Measurements from ENCODE around the gene SPINDOC.

The SPINDOC gene

DNA sequence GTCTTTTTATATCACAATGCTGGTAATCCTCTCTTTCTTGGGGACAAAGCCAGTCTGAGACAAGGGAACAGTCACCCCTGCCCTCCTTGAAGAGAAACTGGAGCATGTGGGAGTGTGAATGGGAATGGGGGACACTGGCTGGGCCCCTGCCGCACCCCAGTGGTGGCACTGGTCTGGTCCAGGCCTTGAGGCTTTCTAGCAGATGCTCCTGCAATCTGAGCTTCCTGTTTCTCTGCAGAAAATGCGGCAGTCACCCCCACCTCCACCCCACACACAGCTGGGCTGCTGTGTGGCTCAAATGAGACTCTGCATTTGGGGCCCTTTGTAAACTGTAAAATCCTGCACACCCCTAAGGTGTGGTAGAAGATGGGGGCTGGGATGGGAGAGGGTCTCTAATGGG is 19.1 kb downstream of the SPINDOC start:
- no peak for DNase-seq (ENCODE audit: low read depth in 2 of 2, low spot score in 1 of 2)

DNA sequence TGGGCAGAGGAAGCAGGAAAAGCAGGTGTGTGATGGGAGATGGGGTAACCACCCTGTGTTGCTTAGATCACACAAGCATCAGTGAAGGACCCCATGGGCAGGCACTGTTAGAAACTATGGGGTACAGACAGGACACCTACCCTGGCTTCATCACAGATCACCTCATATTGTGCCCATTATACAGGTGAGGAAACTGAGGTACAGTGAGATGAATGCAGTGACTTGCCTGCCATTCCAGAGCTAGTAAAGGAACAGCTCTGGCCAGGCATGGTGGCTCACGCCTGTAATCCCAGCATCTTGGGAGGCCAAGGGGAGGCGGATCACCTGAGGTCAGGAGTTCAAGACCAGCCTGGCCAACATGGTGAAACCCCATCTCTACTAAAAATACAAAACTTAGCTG is 19.8 kb downstream of the SPINDOC start:
- no peak for DNase-seq (ENCODE audit: low read depth in 2 of 2, low spot score in 1 of 2)

DNA sequence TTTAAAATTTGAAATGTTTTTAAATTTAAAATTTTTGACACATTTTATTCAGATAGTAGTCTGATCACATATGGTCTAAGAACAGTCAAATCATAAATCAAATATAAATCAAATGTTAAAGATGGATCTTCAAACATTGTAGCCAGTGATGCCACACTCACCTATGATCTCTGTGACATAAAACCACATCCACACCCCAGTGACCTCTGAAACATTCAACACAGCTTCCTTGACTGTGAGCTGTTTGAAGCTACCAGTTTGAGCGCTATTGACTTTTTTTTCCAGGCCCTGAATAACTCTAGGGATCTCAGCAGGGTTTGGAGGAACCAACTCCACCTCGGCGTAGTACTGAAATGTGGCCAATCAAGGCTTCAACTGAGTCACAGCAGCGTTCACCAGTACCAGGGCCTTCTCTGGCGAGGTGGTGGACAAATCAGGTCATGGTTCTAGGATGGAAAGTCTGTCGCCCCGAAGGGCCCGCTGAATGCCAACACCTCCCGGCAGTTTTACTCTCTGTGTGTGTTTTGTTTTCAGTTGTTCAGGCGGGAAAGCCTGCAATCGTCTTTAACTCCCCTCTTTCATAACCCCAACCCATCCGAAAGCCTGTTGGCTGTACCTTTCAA is 21.4 kb downstream of the SPINDOC start:
- no peak for DNase-seq (ENCODE audit: low read depth in 2 of 2, low spot score in 1 of 2)

DNA sequence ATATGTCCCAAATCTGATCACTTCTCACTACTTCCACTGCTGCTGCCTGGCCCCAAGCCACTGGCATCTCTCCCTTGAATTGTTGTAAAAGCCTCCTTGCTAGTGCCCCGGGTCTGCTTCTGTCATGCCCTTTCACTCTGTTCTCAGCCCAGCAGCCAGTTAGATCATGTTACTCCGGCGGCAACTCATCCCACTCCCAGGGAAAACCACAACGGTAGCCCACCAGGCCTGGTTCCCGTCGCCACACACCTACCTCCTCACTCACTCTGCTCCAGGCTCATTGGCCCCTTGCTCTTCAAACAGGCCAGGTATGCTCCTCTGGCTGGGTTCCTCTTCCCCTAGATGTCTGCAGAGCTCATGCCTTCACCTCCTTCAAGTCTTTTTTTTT is 21.9 kb downstream of the SPINDOC start:
- DNase-seq (ENCODE audit: low read depth in 2 of 2, low spot score in 1 of 2) = no peak

DNA sequence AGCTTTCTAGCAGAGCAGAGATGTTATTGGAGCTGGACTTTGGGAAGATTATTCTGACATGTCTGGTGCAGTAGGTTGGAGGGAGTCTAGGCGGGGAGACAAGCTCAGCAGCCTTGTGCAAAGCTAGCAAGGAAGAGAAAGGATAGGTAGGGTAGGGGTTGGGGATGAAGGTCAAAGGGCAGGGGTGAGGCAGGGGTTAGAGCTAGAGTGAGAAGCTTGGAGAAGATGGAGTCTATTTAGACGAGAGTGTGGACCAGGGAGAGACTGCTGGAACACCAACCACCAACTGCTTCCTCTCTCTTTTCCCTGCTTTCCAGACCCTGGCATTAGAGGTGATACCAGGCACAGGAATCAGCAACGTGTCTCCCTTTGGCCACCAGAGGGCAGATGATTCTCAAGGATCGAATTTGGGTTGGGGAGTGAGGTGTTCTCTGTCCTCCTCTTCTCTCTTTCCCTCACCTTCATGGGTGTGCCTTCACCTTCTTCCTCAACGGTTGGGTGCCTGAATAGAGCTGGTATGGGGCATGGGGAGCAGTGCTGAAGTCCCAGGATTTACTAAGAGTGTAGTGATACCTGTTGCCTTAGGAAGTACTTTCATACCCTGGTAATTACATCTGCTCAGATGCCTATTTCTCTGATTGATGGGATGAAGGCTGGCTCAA is 23.9 kb downstream of the SPINDOC start:
- DNase-seq (ENCODE audit: low read depth in 2 of 2, low spot score in 1 of 2) = peak in 1 of 2 donors; percentile 57

GRCh38 chr11:63837739-63838138 is 24.5 kb downstream of the SPINDOC start:
- DNase-seq (ENCODE audit: low read depth in 2 of 2, low spot score in 1 of 2) = no peak

GRCh38 chr11:63838150-63838677 is 25.0 kb downstream of the SPINDOC start:
- DNase-seq (ENCODE audit: low read depth in 2 of 2, low spot score in 1 of 2) = no peak

GRCh38 chr11:63838678-63839507 is 25.6 kb downstream of the SPINDOC start, which contains the start of gene MARK2:
TSS of gene MARK2 (plus strand) at chr11:63839110. CDS start at chr11:63839507, 397 bp downstream.
- DNase-seq (ENCODE audit: low read depth in 2 of 2, low spot score in 1 of 2) = peak; percentile 98 to 100

DNA sequence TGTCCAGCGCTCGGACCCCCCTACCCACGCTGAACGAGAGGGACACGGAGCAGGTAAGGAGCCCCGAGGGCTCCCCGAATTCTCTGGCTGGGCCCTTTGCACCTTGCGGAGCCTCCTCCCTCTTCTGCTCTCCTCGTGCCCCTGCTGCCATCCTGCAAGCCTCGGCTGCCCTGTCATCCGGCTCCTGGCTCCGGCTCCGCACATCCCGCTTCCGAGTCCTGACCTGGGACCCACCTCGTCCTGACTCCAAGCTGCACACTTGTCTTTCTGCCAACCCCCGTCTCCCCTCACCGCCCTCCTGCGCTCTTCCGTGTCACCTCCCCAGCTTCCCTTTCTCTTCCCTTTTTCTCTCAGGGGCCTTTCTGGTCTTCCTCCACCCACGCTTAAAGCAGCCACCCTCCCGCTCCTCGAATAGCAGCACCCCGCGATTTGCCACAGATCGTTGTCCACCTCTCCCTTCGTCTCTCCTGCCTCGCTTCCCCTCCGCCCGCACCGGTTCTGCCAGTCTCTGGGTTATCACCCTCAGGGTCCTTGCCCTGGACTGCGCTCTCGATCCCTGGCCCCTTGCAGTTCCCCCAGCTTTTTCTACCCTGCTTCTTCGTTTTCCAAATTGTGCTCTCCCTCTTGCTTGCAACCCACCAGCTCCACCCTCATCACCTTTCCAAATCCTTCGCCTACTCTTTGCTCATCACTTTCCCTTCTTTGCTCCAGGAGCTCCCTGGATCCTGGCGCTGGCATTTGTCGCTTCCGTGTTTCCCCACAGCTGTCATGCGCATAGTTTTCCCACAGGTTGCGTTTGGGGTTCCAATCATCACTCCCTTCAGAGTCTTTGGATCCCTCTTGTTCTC is 26.5 kb downstream of the SPINDOC start:
- DNase-seq (ENCODE audit: low read depth in 2 of 2, low spot score in 1 of 2) = no peak

DNA sequence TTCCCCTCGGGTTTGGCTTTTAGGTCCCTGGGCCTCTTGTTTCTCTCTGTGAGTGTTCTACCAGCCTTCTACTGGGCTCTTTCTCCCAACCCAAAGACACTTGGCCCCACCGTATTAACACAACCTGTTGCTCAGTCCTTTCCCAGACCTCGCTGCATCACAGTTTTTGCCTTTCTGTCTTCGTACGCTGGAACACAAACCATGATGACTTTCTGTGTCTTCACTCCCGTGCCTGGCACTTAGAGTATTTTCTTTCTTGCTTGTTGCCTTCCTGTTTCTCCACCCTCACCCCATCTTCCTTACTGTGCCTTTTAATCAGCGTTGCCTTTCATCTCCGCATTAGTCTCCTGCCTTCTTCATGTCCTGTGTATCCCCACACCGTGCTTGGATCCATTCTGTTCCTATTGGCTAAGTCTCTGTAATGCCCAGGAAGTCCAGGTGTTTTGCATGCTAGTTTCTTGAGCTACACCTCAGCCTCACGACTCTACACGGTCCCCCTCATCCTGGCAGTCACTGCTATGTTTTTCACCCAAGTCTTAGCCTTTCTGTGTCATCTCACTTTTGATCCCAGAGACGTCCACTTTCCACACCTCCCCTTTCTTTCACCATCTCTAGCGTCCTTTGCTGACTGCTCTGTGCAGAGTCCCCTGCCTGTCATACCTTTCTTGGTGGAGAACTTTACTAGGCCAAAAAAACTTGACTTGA is 27.3 kb downstream of the SPINDOC start:
- no peak for DNase-seq (ENCODE audit: low read depth in 2 of 2, low spot score in 1 of 2)

DNA sequence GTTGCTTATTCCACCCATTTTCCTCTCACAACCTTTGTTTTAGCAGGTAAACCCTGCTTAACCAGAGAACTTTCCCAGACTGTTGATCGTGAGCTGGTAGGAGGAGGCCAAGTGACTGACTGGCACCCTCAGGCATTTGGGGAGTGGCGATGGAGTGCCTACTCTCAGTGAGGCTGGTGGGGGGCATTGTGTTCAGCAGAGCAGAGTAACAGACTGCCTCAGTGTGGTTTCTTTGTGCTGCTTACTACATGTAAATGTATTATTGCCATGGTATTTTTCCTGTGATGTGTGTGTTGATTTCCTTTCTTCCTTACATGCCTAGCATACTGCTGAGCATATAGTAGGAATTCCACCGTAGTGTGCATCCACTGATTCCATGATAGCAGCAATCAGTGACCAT is 28.3 kb downstream of the SPINDOC start:
- DNase-seq (ENCODE audit: low read depth in 2 of 2, low spot score in 1 of 2) = no peak

GRCh38 chr11:63843041-63843440 is 29.8 kb downstream of the SPINDOC start:
- no peak for DNase-seq (ENCODE audit: low read depth in 2 of 2, low spot score in 1 of 2)

DNA sequence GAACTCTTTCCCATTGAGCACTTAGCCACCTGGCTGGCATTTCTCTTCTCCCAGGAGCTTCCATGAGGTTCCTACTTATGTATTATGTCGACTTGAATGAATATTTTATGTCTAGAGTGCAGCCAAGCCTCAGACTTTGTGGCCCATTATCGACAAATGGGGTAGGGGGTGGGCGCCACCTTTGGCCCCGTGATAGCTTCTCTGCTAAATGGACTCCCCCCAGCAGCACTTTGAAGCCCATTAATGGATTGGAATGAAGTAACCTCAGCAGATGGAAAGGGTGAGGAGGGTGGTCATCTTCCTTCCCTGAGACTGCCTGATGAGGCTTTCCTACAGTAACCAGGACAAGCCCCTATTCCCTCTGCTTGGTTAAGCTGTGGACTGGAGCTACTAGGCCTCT is 31.6 kb downstream of the SPINDOC start:
- no peak for DNase-seq (ENCODE audit: low read depth in 2 of 2, low spot score in 1 of 2)

DNA sequence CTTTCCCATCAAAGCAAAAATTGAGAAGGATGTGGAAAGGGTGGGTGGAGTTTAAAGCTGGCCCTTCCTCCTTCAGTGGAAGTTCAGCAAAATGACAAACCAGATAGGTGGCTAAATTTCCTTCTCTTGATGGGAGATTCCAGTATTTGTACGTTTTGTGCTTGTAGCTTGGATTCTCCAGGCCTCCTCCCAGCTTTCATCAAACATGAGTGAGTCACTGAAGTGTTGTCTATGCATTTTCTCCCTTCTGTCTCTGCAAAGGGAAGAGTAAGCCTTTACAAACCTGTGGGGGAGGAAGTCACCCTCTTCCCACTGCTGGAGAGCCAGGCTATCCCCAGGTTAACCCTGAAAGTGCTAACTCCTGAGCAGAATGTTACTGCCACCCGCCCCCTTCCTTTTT is 32.0 kb downstream of the SPINDOC start:
- DNase-seq (ENCODE audit: low read depth in 2 of 2, low spot score in 1 of 2) = no peak

DNA sequence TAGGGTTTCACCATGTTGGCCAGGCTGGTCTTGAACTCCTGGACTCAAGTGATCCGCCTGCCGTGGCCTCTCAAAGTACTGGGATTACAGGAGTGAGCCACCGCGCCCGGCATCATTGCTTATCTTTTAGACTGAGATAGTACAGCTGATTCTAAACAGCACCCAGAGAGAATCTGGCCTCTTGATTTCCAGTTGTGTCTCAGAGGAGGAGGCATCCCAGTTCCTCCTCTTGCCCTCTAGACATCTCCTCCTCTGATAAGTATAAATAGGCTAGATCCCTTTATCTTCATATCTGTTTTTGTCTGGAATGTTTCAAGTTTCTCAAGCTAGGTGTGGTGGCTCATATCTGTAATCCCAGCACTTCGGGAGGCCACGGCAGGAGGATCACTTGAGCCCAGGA is 32.7 kb downstream of the SPINDOC start:
- DNase-seq (ENCODE audit: low read depth in 2 of 2, low spot score in 1 of 2) = no peak

- DNase-seq (ENCODE audit: low read depth in 2 of 2, low spot score in 1 of 2) = no peak
Measured at GRCh38 chr11:63846897-63847296, 33.6 kb downstream of the SPINDOC start.

GRCh38 chr11:63847363-63847762 is 34.1 kb downstream of the SPINDOC start:
- no peak for DNase-seq (ENCODE audit: low read depth in 2 of 2, low spot score in 1 of 2)

GRCh38 chr11:63849691-63850090 is 36.4 kb downstream of the SPINDOC start:
- no peak for DNase-seq (ENCODE audit: low read depth in 2 of 2, low spot score in 1 of 2)

DNA sequence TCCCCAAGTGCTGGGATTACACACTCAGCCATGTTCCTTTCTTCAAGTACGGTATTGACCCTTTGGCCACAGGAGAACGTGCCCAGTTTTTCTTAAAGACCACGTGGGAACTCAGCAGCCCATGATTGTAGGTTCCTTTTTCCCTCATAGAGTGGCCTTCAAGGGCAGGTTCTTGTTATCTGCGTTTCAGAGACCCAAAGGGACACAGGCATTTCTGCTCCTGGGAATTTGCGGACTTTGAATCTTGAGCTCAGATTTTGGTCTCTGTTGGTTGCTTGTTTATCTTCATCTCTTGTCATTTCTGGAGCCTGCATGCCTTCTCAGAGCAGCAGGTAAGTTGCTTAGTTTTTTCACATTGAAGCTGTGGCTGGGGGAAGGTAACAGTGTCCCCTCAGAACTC is 37.7 kb downstream of the SPINDOC start:
- no peak for DNase-seq (ENCODE audit: low read depth in 2 of 2, low spot score in 1 of 2)

- no peak for DNase-seq (ENCODE audit: low read depth in 2 of 2, low spot score in 1 of 2)
Measured at GRCh38 chr11:63851364-63851763, 38.1 kb downstream of the SPINDOC start.

All from stimulated activated CD8-positive, alpha-beta memory T cell treated with anti-CD3 and anti-CD28 coated beads, Interleukin-4, amount 100 ng/mL, for 4 hours (primary cell).